Body of pancreas (tissue), 4 donors: ENCODE data around the gene MYPOP.

Experiments used
- POLR2A ChIP-seq, 3 donors: fragments of 450-650 bp; IDR thresholded peaks; one replicate each; pipeline ENCODE4 v1.6.1; 2016; ENCODE audit warnings: antibody characterized with exemption in 3 of 3, mild to moderate bottlenecking in 2 of 3
- TF ChIP-seq, protein P1 (sequence below), 7 experiments: fragments of 450-650 bp in 4 of 7; fragments of 200-600 bp in 3 of 7; sonication (generic) in 3 of 7; IDR thresholded peaks; one replicate each; pipeline ENCODE4 v1.5.1; 2016 to 2019; ENCODE audit warnings: antibody characterized with exemption in 7 of 7

DNA sequence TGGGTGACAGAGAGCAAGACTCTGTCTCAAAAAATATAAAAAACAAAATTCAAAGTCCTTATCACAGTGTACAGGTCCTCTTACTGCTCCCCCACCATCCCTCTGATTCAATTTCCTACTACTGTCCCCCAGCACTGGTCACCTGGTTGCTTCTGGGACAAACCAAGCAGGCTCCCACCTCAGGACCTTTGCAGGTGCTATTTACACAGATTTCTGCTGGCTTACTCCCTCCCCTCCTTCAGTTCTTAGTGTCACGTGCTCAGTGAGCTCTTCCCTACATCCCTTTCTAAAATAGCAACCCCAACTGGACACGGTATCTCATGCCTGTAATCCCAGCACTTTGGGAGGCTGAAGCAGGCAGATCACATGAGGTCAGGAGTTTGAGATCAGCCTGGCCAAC lies 22.4 kb downstream of the MYPOP start:
- TF ChIP-seq, protein P1, sequence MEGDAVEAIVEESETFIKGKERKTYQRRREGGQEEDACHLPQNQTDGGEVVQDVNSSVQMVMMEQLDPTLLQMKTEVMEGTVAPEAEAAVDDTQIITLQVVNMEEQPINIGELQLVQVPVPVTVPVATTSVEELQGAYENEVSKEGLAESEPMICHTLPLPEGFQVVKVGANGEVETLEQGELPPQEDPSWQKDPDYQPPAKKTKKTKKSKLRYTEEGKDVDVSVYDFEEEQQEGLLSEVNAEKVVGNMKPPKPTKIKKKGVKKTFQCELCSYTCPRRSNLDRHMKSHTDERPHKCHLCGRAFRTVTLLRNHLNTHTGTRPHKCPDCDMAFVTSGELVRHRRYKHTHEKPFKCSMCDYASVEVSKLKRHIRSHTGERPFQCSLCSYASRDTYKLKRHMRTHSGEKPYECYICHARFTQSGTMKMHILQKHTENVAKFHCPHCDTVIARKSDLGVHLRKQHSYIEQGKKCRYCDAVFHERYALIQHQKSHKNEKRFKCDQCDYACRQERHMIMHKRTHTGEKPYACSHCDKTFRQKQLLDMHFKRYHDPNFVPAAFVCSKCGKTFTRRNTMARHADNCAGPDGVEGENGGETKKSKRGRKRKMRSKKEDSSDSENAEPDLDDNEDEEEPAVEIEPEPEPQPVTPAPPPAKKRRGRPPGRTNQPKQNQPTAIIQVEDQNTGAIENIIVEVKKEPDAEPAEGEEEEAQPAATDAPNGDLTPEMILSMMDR (IDR thresholded peaks at IDR 0.05), result no peak
- TF ChIP-seq POLR2A (IDR thresholded peaks at IDR 0.05), result no peak
